GM19328 (cell line): Measurements from ENCODE around the gene RHOJ.
"Not testable (repeated sequence)": the region's sequence is repeated elsewhere in the genome, so short reads cannot be mapped to it uniquely, and the experiment has no call there.

Experiments used
- ATAC-seq: cut with Tn5 transposase; IDR thresholded peaks from one replicate; pipeline ENCODE4 v1.9.1; 2021; ENCODE audit warnings: mild to moderate bottlenecking, moderate library complexity; ENCODE audit not compliant: unreplicated experiment

RHOJ gene

GRCh38 chr14:63266106-63266505 is 61.9 kb downstream of the RHOJ start:
- ATAC-seq = no peak

GRCh38 chr14:63267171-63267570 is 62.9 kb downstream of the RHOJ start:
- no peak for ATAC-seq

DNA sequence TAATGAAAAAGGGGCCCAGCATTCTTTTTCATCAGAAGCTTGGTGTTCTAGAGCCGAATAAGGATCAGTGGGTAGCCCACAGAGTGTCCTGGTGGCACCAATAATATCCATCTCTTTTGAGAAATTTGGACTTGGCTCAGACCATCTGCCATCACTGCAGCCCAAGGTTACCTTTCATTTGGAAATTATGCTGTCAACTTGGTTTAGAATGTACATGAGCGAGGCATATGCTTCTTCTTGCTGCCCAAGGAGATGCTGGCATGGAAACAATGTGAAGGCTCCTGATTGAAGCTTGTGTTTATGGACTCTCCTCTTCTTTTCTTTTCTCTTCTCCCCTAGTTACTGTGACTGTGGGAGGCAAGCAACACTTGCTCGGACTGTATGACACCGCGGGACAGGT is 64.5 kb downstream of the RHOJ start:
- ATAC-seq = no peak

DNA sequence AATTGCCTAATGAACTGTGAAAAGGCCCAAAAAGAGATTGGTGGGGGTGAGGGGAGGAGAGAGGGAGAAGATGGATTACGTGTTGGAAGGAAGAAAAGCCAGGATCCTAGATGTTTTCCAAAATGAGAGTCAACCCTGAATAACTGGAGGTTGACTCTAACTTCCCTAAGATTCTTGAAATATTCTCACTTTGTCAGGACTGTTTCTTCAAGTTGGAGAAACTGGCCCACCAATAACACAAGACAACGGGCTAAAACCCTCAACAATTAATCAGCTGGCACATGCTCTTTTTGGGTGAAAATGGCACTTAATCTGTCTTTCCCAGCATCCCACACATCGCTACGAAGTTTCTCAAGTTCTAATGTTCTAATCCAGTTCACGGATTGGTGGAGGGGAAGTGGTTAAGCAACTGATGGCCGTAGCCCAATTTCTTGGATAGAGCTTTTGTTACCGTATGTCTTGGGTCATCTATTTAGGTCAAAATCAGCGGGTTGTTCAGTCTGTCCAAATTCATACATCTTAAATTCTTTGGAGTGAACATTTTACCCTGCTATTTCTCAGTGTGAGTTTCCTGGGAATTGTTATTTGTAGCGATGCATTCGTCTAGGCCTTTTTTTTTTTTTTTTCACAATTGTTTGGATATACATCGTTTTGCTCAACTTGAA is 65.5 kb downstream of the RHOJ start:
- ATAC-seq = no peak

GRCh38 chr14:63273129-63273528 is 68.9 kb downstream of the RHOJ start:
- no peak for ATAC-seq

GRCh38 chr14:63273717-63274655 is 69.7 kb downstream of the RHOJ start:
- no peak for ATAC-seq

DNA sequence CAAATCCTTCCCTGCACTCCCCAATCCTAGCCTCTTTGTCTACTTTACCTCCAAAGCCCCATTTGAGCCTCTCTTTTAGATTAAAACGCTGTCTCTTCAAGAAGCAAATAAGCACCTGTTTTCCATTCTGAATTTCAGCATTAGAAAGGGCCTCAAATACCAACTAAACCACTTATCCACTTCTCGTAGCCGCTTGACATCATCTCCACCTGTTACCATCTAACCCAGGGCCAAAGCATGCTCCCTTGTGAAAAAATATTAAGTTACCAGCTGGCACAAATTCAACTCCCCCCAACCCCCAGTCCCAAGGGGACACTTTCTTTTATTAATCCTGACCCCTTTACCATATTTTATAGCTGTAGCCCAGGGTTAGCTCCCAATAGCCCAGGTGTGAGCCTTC is 71.4 kb downstream of the RHOJ start:
- no peak for ATAC-seq

DNA sequence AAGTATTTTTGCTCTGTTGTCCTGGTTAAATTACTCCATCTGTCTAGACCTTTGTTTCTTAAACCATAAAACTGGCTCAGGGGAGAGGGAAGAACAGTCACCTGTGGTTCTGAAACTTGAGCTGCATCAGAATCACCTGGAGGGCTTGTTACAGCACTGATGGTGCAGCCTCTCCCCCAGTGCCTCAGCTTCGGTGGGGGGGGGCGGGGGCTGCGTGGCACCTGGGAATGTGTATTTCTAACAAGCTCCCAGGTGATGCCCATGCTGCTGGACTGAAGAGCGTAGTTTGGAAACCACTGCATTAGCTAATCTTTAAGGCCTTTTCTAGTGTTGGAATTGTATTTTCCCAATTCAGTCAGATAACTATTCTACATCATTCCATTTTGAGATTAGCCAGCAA is 71.8 kb downstream of the RHOJ start:
- no peak for ATAC-seq

DNA sequence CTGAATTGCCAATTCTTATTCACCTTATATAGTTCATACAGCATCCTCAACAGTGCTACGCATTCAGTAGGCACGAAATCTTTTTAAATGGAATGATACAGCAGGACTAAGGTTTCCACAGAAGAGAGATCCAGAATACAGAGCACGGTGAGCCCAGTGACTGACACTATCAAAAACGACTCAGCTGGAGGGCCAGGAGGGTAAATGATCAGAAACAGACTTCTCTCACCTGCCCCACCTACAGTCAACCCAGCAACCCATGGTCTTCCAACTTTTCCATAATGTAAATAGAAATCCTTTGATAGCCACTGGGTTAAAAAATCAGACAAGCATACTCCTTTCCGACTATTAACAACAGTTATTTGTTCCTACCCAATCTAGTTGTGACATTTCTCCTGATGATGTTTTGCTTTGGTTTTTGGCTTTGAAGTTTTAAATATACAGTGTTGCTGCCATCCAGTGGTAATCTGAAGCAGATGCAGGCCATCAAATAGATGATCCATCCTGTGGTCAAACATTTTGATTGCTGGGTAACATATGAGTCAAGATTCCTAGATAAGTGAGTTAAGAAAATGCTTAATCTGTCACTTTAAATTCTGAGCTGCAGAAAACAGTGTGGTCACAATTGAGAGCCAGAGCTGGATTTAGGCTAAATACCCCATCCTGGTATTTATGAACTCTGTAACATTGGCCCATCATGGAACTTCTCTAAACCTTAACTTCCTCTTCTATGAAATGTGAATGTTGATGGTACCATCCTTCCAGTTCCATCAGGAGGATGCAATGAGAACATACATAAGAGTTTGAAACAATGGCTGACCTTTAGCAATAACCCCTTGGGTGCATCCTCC is 72.5 kb downstream of the RHOJ start:
- no peak for ATAC-seq

- ATAC-seq = no peak
Observed at GRCh38 chr14:63277591-63278183, 73.4 kb downstream of the RHOJ start.

GRCh38 chr14:63279933-63280332 is 75.7 kb downstream of the RHOJ start:
- not testable (repeated sequence) for ATAC-seq

GRCh38 chr14:63282997-63283883 is 79.0 kb downstream of the RHOJ start:
- no peak for ATAC-seq

DNA sequence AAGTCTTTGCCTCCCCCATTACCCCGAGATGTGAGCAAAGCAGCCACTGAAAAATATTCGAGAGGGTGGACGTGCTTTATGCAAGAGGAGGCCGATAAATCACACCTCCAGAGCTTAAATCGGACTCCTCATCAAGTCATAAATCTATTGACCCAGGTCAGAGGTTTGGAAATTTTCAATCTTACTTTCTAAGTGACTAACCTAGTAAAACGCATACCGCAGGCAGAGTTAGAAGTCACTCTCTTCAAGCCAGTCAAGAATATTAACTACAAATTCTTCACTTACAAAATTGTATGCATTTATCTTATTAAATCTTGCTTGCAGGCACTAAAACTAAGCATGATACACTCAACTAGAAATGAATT is 79.6 kb downstream of the RHOJ start:
- ATAC-seq = no peak

DNA sequence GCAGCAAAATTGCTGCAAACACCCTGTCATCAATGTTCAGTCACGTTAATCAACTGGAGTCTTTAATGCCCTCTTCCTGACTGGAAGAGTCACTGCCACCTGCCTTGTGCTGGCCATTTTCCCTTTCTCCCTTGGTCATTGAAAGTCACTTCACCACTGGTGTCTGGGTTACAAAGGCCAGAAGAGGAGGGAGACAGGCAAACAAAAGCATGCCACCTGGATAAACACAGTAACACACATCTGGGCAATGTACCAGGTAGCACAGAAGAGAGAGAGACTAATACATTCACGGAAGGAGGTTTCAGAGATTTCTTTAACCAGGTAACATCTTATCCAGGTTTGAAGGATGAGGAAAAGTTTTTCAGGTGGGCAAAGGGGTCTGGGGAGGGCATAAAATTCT is 81.8 kb downstream of the RHOJ start:
- no peak for ATAC-seq

- no peak for ATAC-seq
Observed at GRCh38 chr14:63287666-63288483, 83.6 kb downstream of the RHOJ start.

DNA sequence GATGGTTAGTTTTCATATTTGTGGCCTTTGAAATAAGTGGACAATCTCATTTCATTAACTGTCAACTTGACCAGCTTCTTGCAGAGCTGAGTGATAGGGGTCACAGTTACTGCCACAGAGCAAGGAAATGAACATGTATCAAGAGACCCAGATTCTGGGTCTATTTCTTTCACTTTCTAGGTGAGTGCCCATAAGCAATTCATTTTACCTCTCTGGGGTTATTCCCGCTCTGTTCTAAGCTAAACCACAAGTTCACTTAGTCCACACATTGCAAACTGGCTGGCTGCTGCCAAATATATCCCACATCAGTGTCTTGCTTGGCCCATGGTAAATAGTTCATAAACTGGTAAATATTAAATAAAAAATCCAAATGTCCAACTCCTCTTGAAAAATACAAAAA is 84.6 kb downstream of the RHOJ start:
- no peak for ATAC-seq

- ATAC-seq = no peak
Observed at GRCh38 chr14:63290741-63291430, 86.6 kb downstream of the RHOJ start.

DNA sequence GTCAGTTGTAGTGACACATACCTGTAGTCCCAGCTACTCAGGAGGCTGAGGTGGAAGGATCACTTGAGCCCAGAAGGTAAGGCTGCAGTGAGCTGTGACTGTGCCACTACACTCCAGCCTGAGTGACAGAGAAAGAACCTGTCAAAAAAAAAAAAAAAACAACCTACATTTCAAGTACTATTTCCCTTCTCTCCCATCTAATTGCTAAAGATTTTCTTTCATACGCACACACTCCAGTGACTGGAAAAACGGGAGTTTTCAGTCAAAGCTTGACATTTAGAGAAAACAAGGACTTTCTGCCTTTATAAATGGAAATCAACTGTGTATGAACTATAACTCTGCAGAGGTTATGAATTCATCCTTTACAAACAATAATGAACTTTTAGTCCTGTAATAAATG is 88.6 kb downstream of the RHOJ start:
- no peak for ATAC-seq

DNA sequence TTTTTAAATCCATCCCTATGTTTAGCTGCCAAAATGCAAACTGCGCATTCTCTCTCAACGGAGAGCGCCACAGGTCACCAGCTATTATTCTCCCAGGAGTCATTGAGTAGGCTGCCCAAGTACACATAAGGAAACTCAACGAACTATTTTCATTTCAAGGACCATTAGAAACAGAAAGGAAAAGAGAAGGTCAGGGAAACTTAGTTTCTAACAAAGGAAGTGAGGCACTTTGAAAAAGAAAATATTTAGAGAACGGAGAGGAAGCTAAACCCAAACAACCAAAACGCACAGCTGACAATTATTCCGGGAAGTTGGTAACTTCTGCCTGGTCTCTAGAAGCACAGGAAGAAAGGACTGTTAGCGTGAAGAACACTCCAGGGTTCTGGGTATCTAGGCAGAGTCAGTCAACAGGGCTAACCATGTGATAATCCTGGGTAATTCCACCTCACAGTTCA is 91.0 kb downstream of the RHOJ start:
- no peak for ATAC-seq
